Measurements from ENCODE around the gene CEP41.

Gene CEP41

GRCh38 chr7:130366564-130366963 is 74.3 kb downstream of the CEP41 start:
- Histone ChIP-seq H3K9ac (ENCODE audit: low read length in 5 of 5) (no peak overlapping the region), H3K4me3 (ENCODE audit: low read depth in 1 of 5, low read length in 5 of 5) (no peak overlapping the region), H3K9me3 (ENCODE audit: control insufficient read depth in 5 of 5, low read length in 5 of 5) (no peaks in the 10 kb centered on the region), H3K4me1 (ENCODE audit: control insufficient read depth in 5 of 5, insufficient read depth in 5 of 5, low read length in 5 of 5) (peaks cover 14 to 77% (median 53%) of the 10 kb centered on the region in 5 donors), H3K36me3 (ENCODE audit: control insufficient read depth in 5 of 5, insufficient read depth in 5 of 5, low read length in 5 of 5) (no peaks in the 10 kb centered on the region), H3K27me3 (ENCODE audit: control insufficient read depth in 5 of 5, insufficient read depth in 4 of 5, low read length in 5 of 5) (no peaks in the 10 kb centered on the region), H3K27ac (ENCODE audit: low read depth, low read length) (peak overlapping the region; percentile 83)

GRCh38 chr7:130365511-130366441 is 75.0 kb downstream of the CEP41 start:
- H3K9me3 ChIP-seq (ENCODE audit: control insufficient read depth in 5 of 5, low read length in 5 of 5) = peaks cover 0 to 2% (median 1%) of the 10 kb centered on the region in 5 donors
- no peaks in the 10 kb centered on the region for H3K27me3 ChIP-seq (ENCODE audit: control insufficient read depth in 5 of 5, insufficient read depth in 4 of 5, low read length in 5 of 5)
- H3K4me3 ChIP-seq (ENCODE audit: low read depth in 1 of 5, low read length in 5 of 5) = no peak overlapping the region
- H3K4me1 ChIP-seq (ENCODE audit: control insufficient read depth in 5 of 5, insufficient read depth in 5 of 5, low read length in 5 of 5) = peaks cover 11 to 71% (median 47%) of the 10 kb centered on the region in 5 donors
- no peaks in the 10 kb centered on the region for H3K36me3 ChIP-seq (ENCODE audit: control insufficient read depth in 5 of 5, insufficient read depth in 5 of 5, low read length in 5 of 5)
- H3K9ac ChIP-seq (ENCODE audit: low read length in 5 of 5) = no peak overlapping the region
- peak overlapping the region; percentile 83 for H3K27ac ChIP-seq (ENCODE audit: low read depth, low read length)

GRCh38 chr7:130365088-130365487 is 75.7 kb downstream of the CEP41 start:
- Histone ChIP-seq H3K27ac (ENCODE audit: low read depth, low read length) (peak overlapping the region; percentile 83), H3K4me1 (ENCODE audit: control insufficient read depth in 5 of 5, insufficient read depth in 5 of 5, low read length in 5 of 5) (peaks cover 11 to 64% (median 41%) of the 10 kb centered on the region in 5 donors), H3K9ac (ENCODE audit: low read length in 5 of 5) (peak overlapping the region in 1 of 5 donors; percentile 31), H3K4me3 (ENCODE audit: low read depth in 1 of 5, low read length in 5 of 5) (no peak overlapping the region), H3K27me3 (ENCODE audit: control insufficient read depth in 5 of 5, insufficient read depth in 4 of 5, low read length in 5 of 5) (no peaks in the 10 kb centered on the region), H3K9me3 (ENCODE audit: control insufficient read depth in 5 of 5, low read length in 5 of 5) (peaks cover 0 to 8% (median 6%) of the 10 kb centered on the region in 5 donors), H3K36me3 (ENCODE audit: control insufficient read depth in 5 of 5, insufficient read depth in 5 of 5, low read length in 5 of 5) (no peaks in the 10 kb centered on the region)

GRCh38 chr7:130364451-130364850 is 76.4 kb downstream of the CEP41 start:
- H3K4me3 ChIP-seq (ENCODE audit: low read depth in 1 of 5, low read length in 5 of 5) = no peak overlapping the region
- peak overlapping the region; percentile 83 for H3K27ac ChIP-seq (ENCODE audit: low read depth, low read length)
- no peaks in the 10 kb centered on the region for H3K27me3 ChIP-seq (ENCODE audit: control insufficient read depth in 5 of 5, insufficient read depth in 4 of 5, low read length in 5 of 5)
- H3K9me3 ChIP-seq (ENCODE audit: control insufficient read depth in 5 of 5, low read length in 5 of 5) = peaks cover 0 to 13% (median 10%) of the 10 kb centered on the region in 5 donors
- H3K4me1 ChIP-seq (ENCODE audit: control insufficient read depth in 5 of 5, insufficient read depth in 5 of 5, low read length in 5 of 5) = peaks cover 11 to 58% (median 35%) of the 10 kb centered on the region in 5 donors
- H3K36me3 ChIP-seq (ENCODE audit: control insufficient read depth in 5 of 5, insufficient read depth in 5 of 5, low read length in 5 of 5) = no peaks in the 10 kb centered on the region
- H3K9ac ChIP-seq (ENCODE audit: low read length in 5 of 5) = peak overlapping the region in 1 of 5 donors; percentile 31

- Histone ChIP-seq H3K9me3 (ENCODE audit: control insufficient read depth in 5 of 5, low read length in 5 of 5) (peaks cover 3 to 21% (median 16%) of the 10 kb centered on the region in 5 donors), H3K36me3 (ENCODE audit: control insufficient read depth in 5 of 5, insufficient read depth in 5 of 5, low read length in 5 of 5) (no peaks in the 10 kb centered on the region), H3K4me3 (ENCODE audit: low read depth in 1 of 5, low read length in 5 of 5) (no peak overlapping the region), H3K9ac (ENCODE audit: low read length in 5 of 5) (no peak overlapping the region), H3K4me1 (ENCODE audit: control insufficient read depth in 5 of 5, insufficient read depth in 5 of 5, low read length in 5 of 5) (peaks cover 4 to 46% (median 25%) of the 10 kb centered on the region in 5 donors), H3K27ac (ENCODE audit: low read depth, low read length) (peak overlapping the region; percentile 18), H3K27me3 (ENCODE audit: control insufficient read depth in 5 of 5, insufficient read depth in 4 of 5, low read length in 5 of 5) (no peaks in the 10 kb centered on the region)
Measured at GRCh38 chr7:130363026-130363847, 77.6 kb downstream of the CEP41 start.

GRCh38 chr7:130362251-130362816 is 78.5 kb downstream of the CEP41 start:
- no peaks in the 10 kb centered on the region for H3K36me3 ChIP-seq (ENCODE audit: control insufficient read depth in 5 of 5, insufficient read depth in 5 of 5, low read length in 5 of 5)
- H3K27ac ChIP-seq (ENCODE audit: low read depth, low read length) = no peak overlapping the region
- H3K27me3 ChIP-seq (ENCODE audit: control insufficient read depth in 5 of 5, insufficient read depth in 4 of 5, low read length in 5 of 5) = no peaks in the 10 kb centered on the region
- peaks cover 3 to 21% (median 16%) of the 10 kb centered on the region in 5 donors for H3K9me3 ChIP-seq (ENCODE audit: control insufficient read depth in 5 of 5, low read length in 5 of 5)
- H3K4me1 ChIP-seq (ENCODE audit: control insufficient read depth in 5 of 5, insufficient read depth in 5 of 5, low read length in 5 of 5) = peaks cover 4 to 45% (median 25%) of the 10 kb centered on the region in 5 donors
- no peak overlapping the region for H3K4me3 ChIP-seq (ENCODE audit: low read depth in 1 of 5, low read length in 5 of 5)
- H3K9ac ChIP-seq (ENCODE audit: low read length in 5 of 5) = no peak overlapping the region

GRCh38 chr7:130361681-130362080 is 79.1 kb downstream of the CEP41 start:
- peaks cover 5 to 50% (median 24%) of the 10 kb centered on the region in 5 donors for H3K4me1 ChIP-seq (ENCODE audit: control insufficient read depth in 5 of 5, insufficient read depth in 5 of 5, low read length in 5 of 5)
- no peak overlapping the region for H3K27ac ChIP-seq (ENCODE audit: low read depth, low read length)
- no peak overlapping the region for H3K4me3 ChIP-seq (ENCODE audit: low read depth in 1 of 5, low read length in 5 of 5)
- no peak overlapping the region for H3K9ac ChIP-seq (ENCODE audit: low read length in 5 of 5)
- H3K36me3 ChIP-seq (ENCODE audit: control insufficient read depth in 5 of 5, insufficient read depth in 5 of 5, low read length in 5 of 5) = no peaks in the 10 kb centered on the region
- no peaks in the 10 kb centered on the region for H3K27me3 ChIP-seq (ENCODE audit: control insufficient read depth in 5 of 5, insufficient read depth in 4 of 5, low read length in 5 of 5)
- peaks cover 3 to 21% (median 16%) of the 10 kb centered on the region in 5 donors for H3K9me3 ChIP-seq (ENCODE audit: control insufficient read depth in 5 of 5, low read length in 5 of 5)

GRCh38 chr7:130360518-130360917 is 80.3 kb downstream of the CEP41 start:
- H3K9me3 ChIP-seq (ENCODE audit: control insufficient read depth in 5 of 5, low read length in 5 of 5) = peaks cover 3 to 21% (median 16%) of the 10 kb centered on the region in 5 donors
- H3K9ac ChIP-seq (ENCODE audit: low read length in 5 of 5) = no peak overlapping the region
- H3K36me3 ChIP-seq (ENCODE audit: control insufficient read depth in 5 of 5, insufficient read depth in 5 of 5, low read length in 5 of 5) = no peaks in the 10 kb centered on the region
- peaks cover 14 to 50% (median 22%) of the 10 kb centered on the region in 5 donors for H3K4me1 ChIP-seq (ENCODE audit: control insufficient read depth in 5 of 5, insufficient read depth in 5 of 5, low read length in 5 of 5)
- H3K27me3 ChIP-seq (ENCODE audit: control insufficient read depth in 5 of 5, insufficient read depth in 4 of 5, low read length in 5 of 5) = no peaks in the 10 kb centered on the region
- no peak overlapping the region for H3K27ac ChIP-seq (ENCODE audit: low read depth, low read length)
- H3K4me3 ChIP-seq (ENCODE audit: low read depth in 1 of 5, low read length in 5 of 5) = no peak overlapping the region

- peak overlapping the region in 1 of 5 donors; percentile 10 for H3K4me3 ChIP-seq (ENCODE audit: low read depth in 1 of 5, low read length in 5 of 5)
- no peaks in the 10 kb centered on the region for H3K27me3 ChIP-seq (ENCODE audit: control insufficient read depth in 5 of 5, insufficient read depth in 4 of 5, low read length in 5 of 5)
- no peaks in the 10 kb centered on the region for H3K36me3 ChIP-seq (ENCODE audit: control insufficient read depth in 5 of 5, insufficient read depth in 5 of 5, low read length in 5 of 5)
- H3K4me1 ChIP-seq (ENCODE audit: control insufficient read depth in 5 of 5, insufficient read depth in 5 of 5, low read length in 5 of 5) = peaks cover 14 to 40% (median 19%) of the 10 kb centered on the region in 5 donors
- peaks cover 3 to 21% (median 16%) of the 10 kb centered on the region in 5 donors for H3K9me3 ChIP-seq (ENCODE audit: control insufficient read depth in 5 of 5, low read length in 5 of 5)
- no peak overlapping the region for H3K27ac ChIP-seq (ENCODE audit: low read depth, low read length)
- no peak overlapping the region for H3K9ac ChIP-seq (ENCODE audit: low read length in 5 of 5)
Measured at GRCh38 chr7:130359276-130359857, 81.4 kb downstream of the CEP41 start.
